SHP77 treated with DMSO at 0.1 percent for 48 hours (cell line): ENCODE data around the gene GLRA3.
"Not testable (repeated sequence)": the region's sequence is repeated elsewhere in the genome, so short reads cannot be mapped to it uniquely, and the experiment has no call there.

ENCODE experiments used
- DNase-seq: peaks from one replicate; lab custom pipeline; 2025; lab: John Stamatoyannopoulos, UW

The GLRA3 gene

GRCh38 chr4:174828845-174829701 lies at the start of gene GLRA3:
GLRA3 (minus strand) TSS chr4:174829247; CDS start chr4:174828811, 436 bp downstream.
- DNase-seq: peak; percentile 61

DNA sequence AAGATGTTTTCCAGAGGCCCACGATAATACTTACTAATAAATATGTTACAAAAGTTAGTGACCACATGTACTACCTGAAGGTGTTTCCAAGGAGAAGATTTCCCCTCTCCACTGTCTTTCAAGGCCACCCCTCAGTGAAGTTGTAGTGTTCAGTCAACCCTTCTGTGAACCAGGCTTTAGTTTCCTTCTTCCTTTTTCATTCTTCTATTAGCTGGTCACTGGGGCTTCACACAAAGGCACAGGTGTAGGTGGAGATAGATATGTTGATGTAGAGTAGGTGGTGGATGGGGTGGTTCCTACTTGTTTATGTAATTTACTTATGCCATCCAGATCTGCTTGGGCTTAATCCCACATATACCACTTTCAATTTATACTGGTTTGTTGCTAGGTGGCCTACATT lies 45.9 kb upstream of the GLRA3 start:
- DNase-seq: no peak

GRCh38 chr4:174873931-174874330 lies 44.9 kb upstream of the GLRA3 start:
- DNase-seq: no peak

GRCh38 chr4:174873146-174873545 lies 44.1 kb upstream of the GLRA3 start:
- DNase-seq: not testable (repeated sequence)

DNA sequence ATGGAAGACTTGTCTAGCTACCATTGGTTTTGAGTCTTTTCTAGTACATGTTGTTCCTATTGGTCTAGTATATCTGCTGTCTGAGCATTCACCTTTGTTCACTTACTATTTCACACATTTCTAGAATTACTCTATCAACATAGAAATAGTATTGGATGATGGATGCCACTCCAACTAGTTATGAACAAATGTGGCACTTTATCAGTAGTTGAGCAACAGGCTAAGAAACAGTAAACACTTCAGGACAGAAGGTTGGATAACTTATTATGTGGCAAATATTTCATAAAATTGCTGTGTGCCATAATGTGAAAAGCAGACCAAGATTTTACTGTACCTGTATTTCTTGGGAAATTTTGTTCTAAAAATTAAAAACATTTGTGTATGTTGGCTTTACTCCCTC lies 42.4 kb upstream of the GLRA3 start:
- DNase-seq: no peak

- no peak for DNase-seq
Observed at GRCh38 chr4:174870311-174870710, 41.3 kb upstream of the GLRA3 start.

DNA sequence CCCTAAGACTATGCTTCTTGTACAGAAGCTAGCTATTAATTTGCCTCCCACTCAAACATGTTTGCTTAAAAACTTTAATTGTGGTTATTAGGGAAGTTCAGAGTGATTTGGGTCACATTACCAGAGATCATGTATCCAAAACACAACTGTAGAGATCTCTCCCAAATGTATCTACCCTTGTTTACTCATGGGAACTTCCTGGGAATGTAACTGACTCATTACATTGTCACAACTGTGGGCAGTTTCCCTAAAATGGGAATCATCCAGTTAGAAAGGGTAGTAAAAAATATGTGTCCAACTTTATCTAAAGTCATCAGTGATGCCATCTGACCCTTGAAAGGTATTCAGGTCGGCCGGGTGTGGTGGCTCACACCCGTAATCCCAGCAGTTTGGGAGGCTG lies 40.3 kb upstream of the GLRA3 start:
- no peak for DNase-seq

DNA sequence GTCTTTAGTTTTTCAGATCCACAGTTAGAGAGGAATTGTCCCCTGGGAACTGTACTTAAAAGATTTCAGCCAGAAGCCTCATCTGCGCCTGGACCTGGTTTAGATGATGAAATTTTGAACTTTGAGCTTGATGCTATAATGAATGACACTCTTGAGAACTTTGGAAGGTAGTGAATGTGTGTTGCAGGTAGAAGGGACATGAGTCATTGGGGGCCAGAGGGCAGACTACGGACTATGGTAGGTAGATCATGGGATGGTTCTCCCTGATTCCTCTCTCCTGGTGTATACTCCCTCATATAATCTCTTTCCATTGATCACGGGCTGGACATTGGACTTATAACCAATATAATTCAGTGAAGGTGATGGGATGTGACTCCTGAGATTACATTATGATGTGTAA lies 38.9 kb upstream of the GLRA3 start:
- no peak for DNase-seq

- DNase-seq: no peak
Observed at GRCh38 chr4:174865418-174865985, 36.5 kb upstream of the GLRA3 start.

DNA sequence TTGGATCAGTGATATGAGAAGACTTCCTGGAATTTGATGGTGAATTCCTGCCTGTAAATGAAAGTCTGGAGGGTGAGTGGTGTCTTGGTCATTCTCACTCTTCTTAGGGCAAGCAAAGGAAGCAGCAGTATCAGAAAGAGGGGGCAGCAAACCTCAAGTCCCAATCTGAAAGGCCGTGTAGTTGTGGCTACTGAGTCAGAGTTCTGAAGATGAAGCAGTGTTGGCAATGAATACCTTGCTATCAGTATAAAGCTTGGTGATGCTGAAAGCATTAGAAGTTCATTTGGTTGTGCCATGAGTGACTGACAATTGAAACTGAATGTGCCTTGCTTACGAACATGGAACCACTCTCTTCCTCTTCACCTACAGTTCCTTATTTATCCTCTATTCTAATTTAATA lies 35.0 kb upstream of the GLRA3 start:
- DNase-seq: no peak

DNA sequence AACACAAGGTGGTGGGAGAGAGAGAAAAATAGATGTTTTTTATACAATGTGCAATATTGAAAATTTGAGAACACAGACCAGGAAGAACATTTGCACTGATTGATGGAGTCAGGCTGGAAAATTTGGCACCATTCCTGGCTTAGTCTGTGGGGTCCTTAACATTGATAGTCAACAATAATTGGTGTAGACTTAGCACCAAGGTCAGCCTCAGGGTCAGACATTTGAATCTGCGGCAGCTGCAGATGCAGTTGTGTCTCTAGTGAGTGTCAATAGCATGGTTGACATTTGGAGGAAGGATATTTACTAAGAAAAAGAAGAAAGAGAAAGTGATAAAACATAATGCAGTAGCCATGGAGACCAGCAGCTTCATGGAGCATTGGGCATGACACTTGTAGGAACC lies 31.5 kb upstream of the GLRA3 start:
- peak; percentile 57 for DNase-seq

GRCh38 chr4:174859904-174860303 lies 30.9 kb upstream of the GLRA3 start:
- DNase-seq: no peak

DNA sequence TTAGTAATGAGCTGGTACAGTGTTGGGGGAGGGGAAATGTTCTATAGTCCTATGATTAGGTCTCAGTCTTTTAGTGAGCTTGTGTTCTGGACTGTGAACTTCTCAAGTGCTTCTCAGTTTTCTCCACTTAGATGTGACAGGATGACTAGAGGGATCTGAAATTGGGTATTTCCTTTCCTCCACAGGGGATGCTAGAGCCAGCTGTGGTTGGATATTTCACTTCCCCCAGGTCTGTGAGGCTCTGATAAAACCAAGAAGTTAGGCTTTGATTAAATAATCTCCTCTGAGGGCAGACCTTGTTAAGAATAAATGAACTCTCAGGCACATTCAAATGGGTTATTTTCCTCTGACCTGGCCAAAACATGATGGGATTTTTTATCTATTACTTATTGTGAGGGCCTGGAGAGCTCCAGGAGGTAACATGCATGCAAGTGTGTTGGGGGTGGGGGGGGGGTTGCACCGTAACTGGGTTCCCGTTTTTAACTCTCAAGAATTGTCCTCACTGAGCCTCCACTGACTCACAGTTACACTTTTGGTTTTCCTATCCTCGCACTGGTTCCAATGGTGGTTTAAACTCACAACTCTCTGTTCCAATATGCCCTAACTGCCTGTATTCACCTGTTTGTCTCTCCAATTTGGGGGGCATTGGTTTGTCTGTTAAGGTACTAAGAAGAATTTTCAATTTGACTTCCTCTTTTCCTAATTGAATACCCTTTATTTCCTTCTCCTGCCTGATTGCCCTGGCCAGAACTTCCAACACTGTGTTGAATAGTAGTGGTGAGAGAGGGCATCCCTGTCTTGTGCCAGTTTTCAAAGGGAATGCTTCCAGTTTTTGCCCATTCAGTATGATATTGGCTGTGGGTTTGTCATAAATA lies 28.1 kb upstream of the GLRA3 start:
- no peak for DNase-seq

- DNase-seq: no peak
Observed at GRCh38 chr4:174855050-174855449, 26.0 kb upstream of the GLRA3 start.

DNA sequence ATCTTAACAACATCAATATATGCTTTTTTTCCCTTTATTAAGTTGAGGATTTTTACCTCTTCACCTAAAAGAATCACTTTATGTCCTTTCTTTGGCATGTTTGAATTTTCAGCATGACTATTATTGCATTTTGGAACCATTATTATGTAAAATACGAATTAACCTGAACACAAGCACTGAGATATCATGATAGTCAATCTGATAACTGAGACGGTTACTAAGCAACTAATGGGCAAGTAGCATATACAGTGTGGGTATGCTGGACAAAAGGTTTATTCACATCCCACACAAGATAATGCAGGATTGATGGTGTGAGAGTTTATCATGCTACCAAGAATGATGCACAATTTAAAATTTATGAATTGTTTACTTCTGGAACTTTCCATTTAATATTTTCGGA lies 24.6 kb upstream of the GLRA3 start:
- DNase-seq: no peak

- DNase-seq: no peak
Observed at GRCh38 chr4:174848596-174848995, 19.5 kb upstream of the GLRA3 start.

GRCh38 chr4:174847801-174848427 lies 18.9 kb upstream of the GLRA3 start:
- no peak for DNase-seq

DNA sequence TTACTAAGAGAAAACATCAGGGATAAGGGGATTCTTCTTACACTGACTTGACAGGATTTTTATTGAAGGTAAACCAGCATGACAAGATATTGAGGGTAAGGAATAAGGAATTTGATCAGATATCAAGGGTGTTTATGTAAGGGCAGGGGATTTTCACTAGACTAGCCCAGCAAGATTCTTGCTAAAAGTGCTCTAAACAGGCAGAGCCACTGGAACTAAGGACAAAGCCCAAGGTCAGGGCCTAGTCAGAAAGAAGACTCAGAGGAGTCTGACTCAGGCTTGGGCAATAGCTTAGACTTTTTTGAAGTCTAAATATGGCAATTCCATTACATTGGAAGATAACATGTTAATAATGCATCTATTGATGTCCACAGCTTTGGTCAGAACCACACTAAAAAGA lies 6.5 kb upstream of the GLRA3 start:
- DNase-seq: no peak

- DNase-seq: no peak
Observed at GRCh38 chr4:174834477-174834876, 5.4 kb upstream of the GLRA3 start.

GRCh38 chr4:174826660-174827059 lies 2.4 kb downstream of the GLRA3 start:
- DNase-seq: peak; percentile 5

DNA sequence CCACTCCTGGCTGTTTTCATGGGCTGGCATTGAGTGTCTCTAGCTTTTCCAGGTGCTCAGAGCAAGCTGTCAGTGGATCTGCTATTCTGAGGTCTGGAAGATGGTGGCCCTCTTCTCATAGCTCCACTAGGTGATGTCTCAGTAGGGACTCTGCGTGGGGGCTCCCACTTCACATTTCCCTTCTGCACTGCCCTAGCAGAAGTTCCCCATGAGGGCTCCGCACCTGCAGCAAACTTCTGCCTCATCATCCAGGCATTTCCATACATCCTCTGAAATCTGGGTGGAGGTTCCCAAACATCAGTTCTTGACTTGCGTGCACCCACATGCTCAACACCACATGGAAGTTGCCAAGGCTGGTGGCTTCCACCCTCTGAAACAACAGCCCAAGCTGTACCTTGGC lies 13.8 kb downstream of the GLRA3 start:
- no peak for DNase-seq

DNA sequence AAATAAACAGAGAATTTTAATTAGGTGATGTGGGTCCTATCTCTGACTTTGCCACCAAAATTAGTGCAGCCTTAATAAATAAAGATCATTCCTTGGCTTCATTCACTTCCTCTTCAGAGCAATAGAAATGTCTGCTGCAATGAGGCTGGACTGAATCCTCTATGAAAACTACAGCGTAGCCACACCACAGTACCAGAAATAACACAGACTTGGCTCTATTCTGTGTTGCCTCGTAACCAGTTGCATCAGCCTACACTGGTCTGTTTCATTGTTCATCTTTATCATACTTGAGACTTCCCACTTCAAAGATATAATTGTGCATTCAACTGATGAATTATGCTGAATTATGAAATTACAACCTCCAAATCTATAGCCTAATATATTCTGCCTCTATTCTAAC lies 15.8 kb downstream of the GLRA3 start:
- no peak for DNase-seq
